Activated B cell treated with CpG ODN at 0.5 μM for 24 hours (primary cell): Measurements from ENCODE around the gene SIGLEC5. TPM values are rescaled to one million over a fixed set of nuclear protein-coding genes. Genes with fewer than 3 reads are reported as not detected.

ENCODE experiments used
- ATAC-seq: fragments of 200-7000 bp; cut with Tn5 transposase; one replicate; pipeline ENCODE4 v1.10.0; 2021; ENCODE audit warnings: low read depth, mild to moderate bottlenecking, moderate library complexity
- CTCF ChIA-PET: fragments of 350-600 bp; sonication (Branson Sonifier 250); formaldehyde crosslinking; loops from one replicate; lab custom pipeline; 2021; ENCODE audit warnings: antibody characterized with exemption; lab: Charles Lee
- POLR2A ChIA-PET: fragments of 350-600 bp; sonication (Branson Sonifier 250); formaldehyde crosslinking; loops from one replicate; lab custom pipeline; 2021; ENCODE audit warnings: antibody characterized with exemption; lab: Charles Lee
- DNase-seq: peaks from one replicate; pipeline ENCODE4 v3.0.0; 2022
- H3K27ac Mint-ChIP-seq: one replicate; pipeline ENCODE4 v1.8.0; 2020; ENCODE audit warnings: mixed read lengths
- H3K27me3 Mint-ChIP-seq: one replicate; pipeline ENCODE4 v1.8.0; 2021; ENCODE audit warnings: mixed read lengths
- H3K36me3 Mint-ChIP-seq: one replicate; pipeline ENCODE4 v1.8.0; 2021; ENCODE audit warnings: low read depth, mixed read lengths
- H3K4me1 Mint-ChIP-seq: one replicate; pipeline ENCODE4 v1.8.0; 2021; ENCODE audit warnings: mixed read lengths
- H3K4me3 Mint-ChIP-seq: one replicate; pipeline ENCODE4 v1.8.0; 2020; ENCODE audit warnings: mild to moderate bottlenecking, mixed read lengths
- H3K9me3 Mint-ChIP-seq: one replicate; pipeline ENCODE4 v1.8.0; 2020; ENCODE audit warnings: mixed read lengths
- CTCF ChIP-seq: fragments of 200-600 bp; IDR thresholded peaks from one replicate; pipeline ENCODE4 v1.8.0; 2022; ENCODE audit warnings: antibody characterized with exemption, mild to moderate bottlenecking
- intact Hi-C: fragments of 100-400 bp; cut with micrococcal nuclease; formaldehyde crosslinking; loops from one replicate; pipeline ENCODE4 v1.15.1; 2024
- total RNA-seq: library from RNA; stranded (reverse); gene quantifications from 2 replicates; pipeline ENCODE4 v1.2.3, GENCODE V29; 2022

The SIGLEC5 gene
- total RNA-seq, 1 donor from 2014 or later = 0.22 TPM

- TF ChIP-seq CTCF = no peak
- H3K4me1 Mint-ChIP-seq = peaks cover 60% of the 10 kb centered on the region
- ATAC-seq (no peak), DNase-seq (no peak)
- POLR2A ChIA-PET = interaction anchor here (0.6 to 0.9 kb wide), 3 partner anchors 11 to 295 kb away, joined by 3 to 7 read pairs (median 5); partner anchors contain the start of gene ZNF175
- no peaks in the 10 kb centered on the region for H3K27me3 Mint-ChIP-seq
- no peak overlapping the region for H3K4me3 Mint-ChIP-seq
- peaks cover 7% of the 10 kb centered on the region for H3K9me3 Mint-ChIP-seq
- H3K36me3 Mint-ChIP-seq = peaks cover 58% of the 10 kb centered on the region
- CTCF ChIA-PET = interaction anchor here (1.7 kb wide), 1 partner anchor 51 kb away, joined by 4 read pairs; no protein-coding TSS in a partner anchor
- H3K27ac Mint-ChIP-seq = no peak overlapping the region
- intact Hi-C loops = no loop called here
These were observed 19.6 kb downstream of the SIGLEC5 start for GRCh38 chr19:51610576-51610975.

GRCh38 chr19:51607920-51608562 lies 22.2 kb downstream of the SIGLEC5 start:
- intact Hi-C loops = loop anchor here (1.0 to 5.0 kb wide), 9 partner anchors 13 to 269 kb away; partner anchors contain the start of genes SIGLEC10 and ZNF175
- H3K27me3 Mint-ChIP-seq = no peaks in the 10 kb centered on the region
- no peak for TF ChIP-seq CTCF
- H3K4me3 Mint-ChIP-seq = no peak overlapping the region
- H3K9me3 Mint-ChIP-seq = peaks cover 6% of the 10 kb centered on the region
- ChIA-PET CTCF (interaction anchor here (1.4 to 2.5 kb wide), 4 partner anchors 12 to 166 kb away, joined by 3 to 9 read pairs (median 6); no protein-coding TSS in a partner anchor), POLR2A (interaction anchor here (1.2 to 2.2 kb wide), 3 partner anchors 13 to 96 kb away, joined by 3 to 7 read pairs (median 6); no protein-coding TSS in a partner anchor)
- H3K27ac Mint-ChIP-seq = peak overlapping the region; percentile 88
- ATAC-seq = no peak
- peaks cover 44% of the 10 kb centered on the region for H3K36me3 Mint-ChIP-seq
- H3K4me1 Mint-ChIP-seq = peaks cover 63% of the 10 kb centered on the region
- peak; percentile 54 for DNase-seq

GRCh38 chr19:51607077-51607476 lies 23.1 kb downstream of the SIGLEC5 start:
- Mint-ChIP-seq H3K27ac (peak overlapping the region; percentile 88), H3K4me1 (peaks cover 71% of the 10 kb centered on the region), H3K9me3 (no peaks in the 10 kb centered on the region), H3K36me3 (peaks cover 37% of the 10 kb centered on the region), H3K4me3 (peak overlapping the region; percentile 65), H3K27me3 (no peaks in the 10 kb centered on the region)
- peak; percentile 94 for ATAC-seq
- POLR2A ChIA-PET = interaction anchor here (0.7 to 2.2 kb wide), 10 partner anchors 8 to 268 kb away, joined by 3 to 9 read pairs (median 4); partner anchors contain the start of genes SIGLEC10 and SIGLEC6
- intact Hi-C loops = loop anchor here (1.0 to 5.0 kb wide), 9 partner anchors 13 to 268 kb away; partner anchors contain the start of genes SIGLEC10 and ZNF175
- TF ChIP-seq CTCF = no peak
- DNase-seq = peak; percentile 63
- CTCF ChIA-PET = interaction anchor here (1.1 to 2.5 kb wide), 5 partner anchors 11 to 165 kb away, joined by 3 to 9 read pairs (median 5); no protein-coding TSS in a partner anchor

GRCh38 chr19:51602189-51602854 lies 27.9 kb downstream of the SIGLEC5 start:
- TF ChIP-seq CTCF = no peak
- ChIA-PET CTCF (interaction anchor here (1.2 to 3.3 kb wide), 5 partner anchors 33 to 129 kb away, joined by 3 to 23 read pairs (median 5); no protein-coding TSS in a partner anchor), POLR2A (interaction anchor here (0.7 to 1.9 kb wide), 15 partner anchors 8 to 1262 kb away, joined by 3 to 9 read pairs (median 3); no protein-coding TSS in a partner anchor)
- Mint-ChIP-seq H3K4me3 (peak overlapping the region; percentile 89), H3K27ac (peak overlapping the region; percentile 91), H3K27me3 (no peaks in the 10 kb centered on the region), H3K36me3 (peaks cover 20% of the 10 kb centered on the region), H3K9me3 (no peaks in the 10 kb centered on the region), H3K4me1 (peaks cover 60% of the 10 kb centered on the region)
- intact Hi-C loops = loop anchor here (5.0 kb wide), 1 partner anchor 35 kb away; no protein-coding TSS in a partner anchor
- no peak for DNase-seq
- ATAC-seq = peak; percentile 19
